Dedifferentiated amniotic fluid mesenchymal stem cell (primary cell): ENCODE results near the gene DHH.
A peak's percentile ranks its signal among the peaks of the same experiment; 100 is the strongest.

ENCODE experiments used
- DNase-seq: peaks from one replicate; pipeline ENCODE4 v3.0.0-alpha.2; 2016; ENCODE audit errors: extremely low spot score

DHH gene

DNA sequence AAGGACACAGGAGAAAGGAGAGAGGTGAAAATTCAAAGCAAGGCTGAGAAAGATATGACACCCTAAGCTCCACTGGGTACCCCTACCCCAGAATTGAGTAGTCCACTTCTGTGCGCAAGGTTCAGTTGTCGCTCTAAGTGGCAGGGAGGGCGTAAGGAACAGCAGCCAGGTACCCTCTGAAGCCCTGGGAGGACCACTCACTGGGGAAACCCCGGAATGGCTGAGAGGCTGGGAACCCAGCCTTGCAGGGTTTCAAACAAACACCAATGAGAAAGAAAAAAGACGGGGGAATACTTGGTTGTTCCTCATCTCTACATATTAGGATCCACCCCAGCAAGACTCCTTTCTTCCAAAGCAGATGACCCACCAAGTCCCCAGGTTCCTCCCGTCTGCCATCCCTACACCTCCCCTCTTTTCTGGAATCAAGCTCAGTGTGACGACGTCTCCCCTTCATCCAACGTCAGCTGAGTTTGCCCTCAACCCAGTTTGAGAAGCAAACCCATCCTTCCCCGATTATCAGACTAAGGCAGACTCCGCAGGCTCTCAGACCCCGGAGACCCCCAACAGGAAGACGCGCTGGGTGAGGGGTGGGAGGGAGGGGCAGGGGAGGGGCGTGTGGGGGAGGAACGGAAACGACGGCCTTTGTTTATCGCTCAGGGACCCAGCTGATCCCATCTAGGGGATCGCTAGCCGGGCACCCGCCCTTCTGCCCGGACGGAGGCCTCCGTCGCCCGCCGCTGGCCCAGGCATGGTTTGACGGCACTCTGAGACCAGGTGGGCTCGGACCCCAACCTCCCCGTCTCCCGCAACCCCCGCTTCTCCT is 15.3 kb upstream of the DHH start:
- DNase-seq, result no peak

- DNase-seq, result no peak
These were observed 14.4 kb upstream of the DHH start for GRCh38 chr12:49108958-49109404.

GRCh38 chr12:49105504-49106084 is 11.0 kb upstream of the DHH start:
- DNase-seq, result no peak

GRCh38 chr12:49104822-49105221 is 10.2 kb upstream of the DHH start:
- no peak for DNase-seq

DNA sequence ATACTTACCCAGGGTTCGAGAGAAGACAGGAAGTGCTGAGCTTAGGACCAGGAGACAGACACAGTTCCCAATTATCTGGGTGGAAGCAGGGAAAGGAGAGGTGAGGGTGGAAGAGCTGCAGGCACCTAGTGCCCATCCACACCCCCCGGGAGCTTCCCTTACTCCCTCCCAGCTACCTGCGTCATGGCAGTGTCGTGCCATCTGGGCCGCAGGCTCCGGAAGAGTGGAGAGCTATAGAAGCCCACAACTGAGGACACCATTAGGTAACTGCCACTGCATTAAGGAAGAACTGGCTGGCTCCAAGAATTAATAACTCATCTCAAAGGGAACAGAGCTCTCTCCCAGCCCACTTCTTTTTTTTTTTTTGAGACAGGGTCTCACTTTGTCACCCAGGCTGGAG is 5.8 kb upstream of the DHH start:
- no peak for DNase-seq

- DNase-seq, result no peak
These were observed 4.1 kb upstream of the DHH start for GRCh38 chr12:49098703-49099102.

GRCh38 chr12:49098035-49098451 is 3.4 kb upstream of the DHH start:
- no peak for DNase-seq

GRCh38 chr12:49097381-49097780 is 2.8 kb upstream of the DHH start:
- DNase-seq, result no peak

DNA sequence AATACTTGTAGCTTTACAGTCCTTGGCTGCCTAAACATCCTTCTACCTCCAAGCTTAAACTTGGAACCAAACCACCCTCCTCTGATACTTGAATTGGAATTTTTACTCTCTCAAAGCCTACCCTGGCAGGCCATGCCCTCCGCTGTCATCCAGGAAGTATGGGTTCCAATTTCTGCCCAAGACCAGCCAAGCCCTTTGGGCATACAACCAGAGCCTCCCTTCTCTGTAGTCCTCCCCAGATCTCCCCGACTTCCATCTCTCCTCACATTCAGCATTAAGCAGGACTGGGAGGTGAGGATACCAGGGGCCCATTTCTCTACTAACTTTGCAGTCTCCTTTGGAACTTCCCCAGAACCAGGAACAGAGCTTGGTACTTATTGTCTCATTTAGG is 369 bp upstream of the DHH start:
- no peak for DNase-seq

GRCh38 chr12:49093792-49094159 is 825 bp downstream of the DHH start:
- DNase-seq, result no peak

DNA sequence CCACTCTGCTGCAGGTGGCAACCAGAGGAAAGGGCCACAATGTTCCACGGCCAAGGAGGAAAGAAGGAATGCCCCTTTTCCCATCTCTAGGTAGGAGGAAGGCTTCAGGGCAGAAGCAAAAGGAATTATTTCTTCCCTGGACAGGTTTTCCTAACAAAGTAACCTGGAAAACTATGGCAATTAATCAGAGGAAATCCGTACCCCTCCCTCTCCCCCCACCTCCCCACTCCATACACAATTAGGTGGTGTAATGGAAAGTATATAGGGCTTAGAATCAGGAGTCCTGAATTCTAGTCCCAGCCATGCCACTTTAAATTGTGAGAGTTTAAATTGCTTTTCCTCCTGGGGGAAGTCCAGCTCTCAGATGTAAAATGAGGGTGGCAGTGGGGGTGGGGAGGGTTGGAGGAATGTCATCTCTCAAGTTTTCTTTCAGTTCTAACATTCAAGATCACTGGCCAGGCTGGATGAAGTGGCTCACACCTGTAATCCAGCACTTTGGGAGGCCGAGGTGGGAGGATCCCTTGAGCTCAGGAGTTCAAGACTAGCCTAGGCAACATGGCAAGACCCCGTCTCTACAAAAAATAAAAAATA is 1.7 kb downstream of the DHH start:
- no peak for DNase-seq

DNA sequence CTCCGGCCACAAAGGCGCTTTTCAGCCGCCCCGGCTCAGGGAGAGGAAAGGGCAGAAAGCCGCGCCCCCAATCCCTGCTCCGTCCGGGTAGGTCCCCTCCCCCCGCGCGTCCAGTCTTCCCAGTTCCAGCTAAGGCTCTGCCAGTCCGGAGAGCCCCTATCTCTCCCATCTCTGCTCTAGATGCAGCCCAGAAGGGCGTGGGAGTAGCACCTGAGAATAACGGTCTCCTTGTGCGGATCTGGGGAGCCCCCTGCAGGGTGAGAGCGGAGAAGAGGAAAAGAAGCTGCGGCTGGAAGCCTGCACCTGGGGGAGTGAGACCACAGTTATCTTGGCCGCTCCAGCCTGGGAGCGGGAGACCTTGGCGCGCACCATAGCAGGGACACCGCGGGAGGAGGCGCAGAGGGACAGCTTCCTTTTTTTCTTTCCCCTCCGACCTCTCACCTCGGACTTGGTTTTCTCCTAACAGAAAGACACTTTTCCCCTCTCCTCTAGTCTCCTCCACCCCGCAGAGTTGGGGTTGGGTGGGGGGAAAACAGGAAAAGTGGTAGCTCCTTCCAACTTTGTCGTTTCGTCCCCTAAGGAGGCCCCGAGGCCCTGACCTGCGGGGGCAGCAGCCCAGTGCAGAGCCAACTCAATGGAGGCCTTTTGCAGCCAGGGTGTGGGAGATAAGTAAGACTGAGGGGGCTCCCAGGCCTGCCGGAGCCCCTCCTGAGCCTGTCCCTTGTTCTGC is 2.4 kb downstream of the DHH start:
- no peak for DNase-seq

DNA sequence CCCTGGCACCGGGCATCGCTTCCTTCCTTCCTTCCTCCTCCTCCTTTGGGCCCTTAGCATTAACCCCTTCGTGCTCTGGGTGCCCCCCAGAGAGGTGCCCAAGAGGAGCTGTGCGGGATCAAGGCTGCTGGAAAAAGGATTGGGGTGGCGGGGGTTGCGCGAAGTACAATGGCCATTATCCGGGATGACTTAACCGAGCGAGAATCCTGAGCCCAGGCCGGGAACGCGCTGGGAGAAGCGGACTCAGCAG is 2.8 kb downstream of the DHH start:
- no peak for DNase-seq

- DNase-seq, result no peak
These were observed 3.4 kb downstream of the DHH start for GRCh38 chr12:49091056-49091835.

DNA sequence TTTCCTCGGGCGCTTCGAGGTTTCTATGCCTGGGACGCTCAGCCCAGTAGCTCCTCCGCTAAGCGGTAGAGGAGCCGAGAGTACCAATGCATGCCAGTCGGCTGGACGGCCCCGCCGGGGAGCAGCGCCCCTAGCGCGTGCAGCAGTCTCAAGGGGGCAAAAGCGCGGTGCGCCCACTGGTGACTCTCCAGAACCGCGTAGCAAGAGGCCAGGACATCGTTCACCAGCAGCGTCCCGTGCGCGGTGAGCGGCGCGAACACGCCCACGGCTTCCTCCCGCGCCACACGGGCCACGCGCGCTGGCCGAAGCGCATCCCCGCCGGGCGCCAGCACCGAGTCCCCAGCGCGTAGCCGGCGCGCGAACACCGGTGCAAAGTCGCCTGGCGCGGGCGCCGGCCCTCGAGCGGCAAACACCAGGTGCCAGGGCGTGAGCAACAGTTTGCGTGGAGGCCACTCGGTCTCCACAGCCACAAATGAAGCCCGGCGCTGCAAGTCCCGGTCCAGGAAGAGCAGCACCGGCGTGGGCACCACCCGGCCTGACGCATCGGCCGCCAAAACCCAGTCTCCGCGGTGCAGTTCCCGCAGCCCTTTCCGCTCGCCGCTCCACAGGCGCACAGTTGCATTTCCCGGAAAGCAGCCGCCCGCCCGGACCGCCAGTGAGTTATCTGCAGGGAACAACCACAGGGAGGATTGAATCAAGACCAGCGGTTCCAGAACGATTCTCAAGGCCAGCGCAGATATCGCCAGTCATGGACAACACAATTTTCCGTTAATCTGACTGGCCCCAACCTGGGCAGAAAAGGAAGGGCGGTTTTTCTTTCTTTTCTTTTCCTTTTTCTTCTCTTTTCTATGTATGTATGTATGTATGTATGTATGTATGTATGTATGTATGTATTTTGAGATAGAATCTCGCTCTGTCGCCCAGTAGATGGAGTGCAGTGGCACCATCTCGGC is 4.5 kb downstream of the DHH start:
- DNase-seq, result no peak

DNA sequence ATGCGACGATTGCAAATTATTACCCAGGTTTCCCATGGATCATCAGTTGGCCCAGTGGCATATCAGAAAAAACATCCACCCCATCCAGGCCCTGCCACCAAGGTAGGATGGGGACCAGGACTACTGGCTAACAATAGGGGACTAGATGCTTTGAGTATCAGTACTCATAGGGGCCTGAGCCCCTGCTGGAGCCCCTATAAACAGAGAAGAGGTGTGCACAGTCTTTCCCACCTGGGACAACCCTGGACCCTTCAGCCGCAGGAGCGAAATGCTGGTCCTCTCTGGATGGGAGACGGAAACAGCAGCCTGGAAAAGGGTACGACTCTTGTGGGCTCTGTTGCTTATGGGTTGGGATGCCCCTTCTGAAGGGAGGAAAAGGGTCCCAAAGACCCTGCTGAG is 5.7 kb downstream of the DHH start:
- DNase-seq, result no peak

GRCh38 chr12:49088150-49088931 is 6.3 kb downstream of the DHH start:
- DNase-seq, result peak; percentile 82

DNA sequence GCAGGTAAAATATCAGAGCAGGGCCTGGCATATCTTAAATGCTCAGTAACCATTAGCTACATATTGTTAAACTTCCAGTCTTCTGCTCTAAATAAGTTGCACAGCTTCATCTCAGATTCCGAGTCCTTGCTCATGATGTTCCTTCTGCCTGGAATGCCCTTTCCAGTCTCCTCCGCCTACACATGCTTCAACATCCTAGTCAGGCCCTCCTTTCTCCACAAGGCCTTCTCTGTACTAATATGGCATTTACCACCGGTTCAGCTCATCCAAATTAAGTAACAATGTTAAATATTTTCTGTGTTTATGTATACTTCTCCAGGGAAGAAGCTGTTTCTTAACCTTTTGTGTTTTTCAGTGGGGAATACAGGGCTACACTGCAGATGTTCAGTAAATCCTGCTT is 8.5 kb downstream of the DHH start:
- DNase-seq, result peak; percentile 20

GRCh38 chr12:49084438-49084837 is 10.2 kb downstream of the DHH start:
- no peak for DNase-seq

- DNase-seq, result no peak
These were observed 14.8 kb downstream of the DHH start for GRCh38 chr12:49079793-49080192.
